B cell (primary cell): Measurements from ENCODE around the gene PITX3. TPM values are rescaled to one million over a fixed set of nuclear protein-coding genes. Genes with fewer than 3 reads are reported as not detected.

Experiments used
- ATAC-seq: fragments of 200-7000 bp; cut with Tn5 transposase; one replicate; pipeline ENCODE4 v1.10.0; 2021; ENCODE audit warnings: low read depth, mild to moderate bottlenecking, moderate number of reproducible peaks, moderate library complexity
- CTCF ChIA-PET: fragments of 350-600 bp; sonication (Branson Sonifier 250); formaldehyde crosslinking; loops from one replicate; lab custom pipeline; 2021; ENCODE audit warnings: antibody characterized with exemption, inconsistent platforms; lab: Charles Lee
- POLR2A ChIA-PET: fragments of 350-600 bp; sonication (Branson Sonifier 250); formaldehyde crosslinking; loops from one replicate; lab custom pipeline; 2021; ENCODE audit warnings: antibody characterized with exemption; lab: Charles Lee
- DNase-seq: peaks from one replicate; pipeline ENCODE4 v3.0.0; 2013
- H2AFZ ChIP-seq: 2 replicates; pipeline ENCODE4 v1.6.1; 2012; ENCODE audit warnings: mild to moderate bottlenecking, low read depth, low read length; ENCODE audit not compliant: insufficient read depth, poor library complexity, severe bottlenecking
- H3K27ac ChIP-seq, 2 donors: 1 replicate in 1 of 2; 2 replicates in 1 of 2; pipeline ENCODE4 v1.5.1; 2012 to 2013; ENCODE audit warnings: low read length in 2 of 2, mild to moderate bottlenecking in 2 of 2, moderate library complexity in 1 of 2
- H3K27me3 ChIP-seq, 4 experiments: fragments of 200-600 bp in 1 of 4; sonication (generic) in 1 of 4; replicated peaks in 1 of 4; 1 replicate in 2 of 4; 2 replicates in 2 of 4; pipeline versions ENCODE4 v1.6.1 to v1.7.0; 2013 to 2016; ENCODE audit warnings: low read length in 3 of 4, mild to moderate bottlenecking in 2 of 4, mixed read lengths in 1 of 4, moderate library complexity in 1 of 4; ENCODE audit not compliant: insufficient read depth in 4 of 4, control insufficient read depth in 3 of 4; ENCODE audit errors: control extremely low read depth in 1 of 4
- H3K36me3 ChIP-seq, 2 experiments: replicated peaks in 1 of 2; 1 replicate in 1 of 2; 2 replicates in 1 of 2; pipeline versions ENCODE4 v1.6.1 to v1.7.1; 2013; ENCODE audit warnings: low read length in 1 of 2; ENCODE audit not compliant: insufficient read depth in 2 of 2, control insufficient read depth in 1 of 2; ENCODE audit errors: control extremely low read depth in 1 of 2, extremely low read depth in 1 of 2
- H3K4me1 ChIP-seq, 2 donors: fragments of 200-600 bp in 1 of 2; sonication (generic) in 1 of 2; 1 replicate in 1 of 2; 2 replicates in 1 of 2; pipeline versions ENCODE4 v1.5.1 to v1.6.1; 2013 to 2017; ENCODE audit warnings: low read length in 2 of 2; ENCODE audit not compliant: control insufficient read depth in 2 of 2, insufficient read depth in 2 of 2
- H3K4me2 ChIP-seq: replicated peaks from 2 replicates; pipeline ENCODE3; 2012; ENCODE audit warnings: mild to moderate bottlenecking, low read depth, low read length; ENCODE audit not compliant: poor library complexity, severe bottlenecking
- H3K4me3 ChIP-seq, 5 experiments: fragments of 200-600 bp in 1 of 5; sonication (generic) in 1 of 5; 1 replicate in 3 of 5; 2 replicates in 2 of 5; pipeline versions ENCODE4 v1.5.1 to v1.7.0; 2011 to 2016; ENCODE audit warnings: low read length in 4 of 5, mild to moderate bottlenecking in 4 of 5, low read depth in 2 of 5, control low read depth in 1 of 5, moderate library complexity in 1 of 5; ENCODE audit not compliant: insufficient read depth in 1 of 5; ENCODE audit errors: control extremely low read depth in 1 of 5, extremely low read depth in 1 of 5
- H3K79me2 ChIP-seq: fragments of 200-600 bp; sonication (generic); one replicate; pipeline ENCODE4 v1.6.0; 2016; ENCODE audit warnings: low read length; ENCODE audit not compliant: control insufficient read depth, insufficient read depth
- H3K9ac ChIP-seq: fragments of 200-600 bp; sonication (generic); 2 replicates; pipeline ENCODE4 v1.6.1; 2017; ENCODE audit warnings: mild to moderate bottlenecking, low read length, moderate library complexity
- H3K9me3 ChIP-seq, 3 donors: one replicate each; pipeline versions ENCODE4 v1.6.1 to v1.7.1; 2013; ENCODE audit warnings: low read length in 2 of 3; ENCODE audit not compliant: control insufficient read depth in 2 of 3, insufficient read depth in 1 of 3; ENCODE audit errors: control extremely low read depth in 1 of 3
- H4K20me1 ChIP-seq: 2 replicates; pipeline ENCODE4 v1.6.0; 2012; ENCODE audit warnings: mild to moderate bottlenecking, low read length; ENCODE audit not compliant: insufficient read depth, control insufficient read depth, poor library complexity, severe bottlenecking
- H3K27ac Mint-ChIP-seq: one replicate; pipeline ENCODE4 v1.8.0; 2021; ENCODE audit warnings: mixed read lengths
- H3K27me3 Mint-ChIP-seq: one replicate; pipeline ENCODE4 v1.8.0; 2021; ENCODE audit warnings: mixed read lengths
- H3K4me1 Mint-ChIP-seq: one replicate; pipeline ENCODE4 v1.8.0; 2021; ENCODE audit warnings: mixed read lengths
- H3K4me3 Mint-ChIP-seq: one replicate; pipeline ENCODE4 v1.8.0; 2021; ENCODE audit warnings: mixed read lengths
- H3K9me3 Mint-ChIP-seq: one replicate; pipeline ENCODE4 v1.8.0; 2022; ENCODE audit warnings: mixed read lengths; ENCODE audit not compliant: insufficient read depth
- CTCF ChIP-seq: fragments of 200-600 bp; IDR thresholded peaks from one replicate; pipeline ENCODE4 v1.8.0; 2022; ENCODE audit warnings: antibody characterized with exemption, mild to moderate bottlenecking
- EZH2 ChIP-seq: IDR thresholded peaks from 2 replicates; pipeline ENCODE4 v1.6.1; 2012; ENCODE audit warnings: borderline replicate concordance, low read depth, mild to moderate bottlenecking, moderate library complexity, low read length; ENCODE audit not compliant: insufficient read depth, poor library complexity, severe bottlenecking
- WGBS: methylation state at CpG from one replicate; pipeline ENCODE4 v1.1.5; 2013; ENCODE audit warnings: missing lambda C conversion rate; ENCODE audit not compliant: insufficient coverage; 5-methylcytosine and 5-hydroxymethylcytosine counted together
- intact Hi-C: fragments of 100-400 bp; cut with micrococcal nuclease; formaldehyde crosslinking; loops from one replicate; pipeline ENCODE4 v1.10.0; 2022
- polyA plus RNA-seq: library from polyadenylated mRNA; depleted of rRNA; stranded (reverse); fragments of >200 nt; gene quantifications from 2 replicates; pipeline ENCODE4 v1.2.3, GENCODE V29; 2012
- total RNA-seq, 2 donors: library from RNA; stranded (reverse); fragments of 120-200 nt in 1 of 2; gene quantifications; 1 replicate in 1 of 2; 2 replicates in 1 of 2; pipeline versions ENCODE4 v1.2.3 to v1.2.4, GENCODE V29; 2013 to 2022

Gene PITX3
- total and polyA plus RNA-seq, 2 donors (not counting 1 experiment from before 2014, with no cell fraction given) = not detected

- Histone ChIP-seq H3K9ac (no peak overlapping the region), H2AFZ (no peak overlapping the region), H3K27me3 (no peaks in the 10 kb centered on the region), H3K27ac (no peak overlapping the region), H4K20me1 (peaks cover 74% of the 10 kb centered on the region), H3K4me1 (peaks cover 15 to 18% of the 10 kb centered on the region in 2 donors), H3K4me3 (no peak overlapping the region), H3K36me3 (peaks cover 0 to 12% of the 10 kb centered on the region in 2 experiments), H3K4me2 (no peak overlapping the region), H3K79me2 (peaks cover 63% of the 10 kb centered on the region), H3K9me3 (no peaks in the 10 kb centered on the region)
- Mint-ChIP-seq H3K9me3 (no peaks in the 10 kb centered on the region), H3K4me1 (peaks cover 28% of the 10 kb centered on the region), H3K27me3 (no peaks in the 10 kb centered on the region), H3K27ac (no peak overlapping the region), H3K4me3 (no peak overlapping the region)
- POLR2A ChIA-PET = no interaction called here
- intact Hi-C loops = no loop called here
- CTCF ChIA-PET = interaction anchor here (1.7 kb wide), 1 partner anchor 50 kb away, joined by 5 read pairs; no protein-coding TSS in a partner anchor
- ATAC-seq (no peak), DNase-seq (no peak)
- no peak for TF ChIP-seq CTCF
- no peak for TF ChIP-seq EZH2
Observed at GRCh38 chr10:102279104-102279503, 37.8 kb upstream of the PITX3 start.

- 100% methylated on average over 1 of the region's 2 CpGs for WGBS
- Mint-ChIP-seq H3K27ac (no peak overlapping the region), H3K4me1 (peaks cover 21% of the 10 kb centered on the region), H3K9me3 (no peaks in the 10 kb centered on the region), H3K4me3 (no peak overlapping the region), H3K27me3 (no peaks in the 10 kb centered on the region)
- H3K4me1 ChIP-seq = peaks cover 7 to 9% of the 10 kb centered on the region in 2 donors
- peaks cover 58% of the 10 kb centered on the region for H4K20me1 ChIP-seq
- no peak overlapping the region for H3K4me3 ChIP-seq
- H3K36me3 ChIP-seq = peaks cover 0 to 12% of the 10 kb centered on the region in 2 experiments
- intact Hi-C loops = no loop called here
- peaks cover 69% of the 10 kb centered on the region for H3K79me2 ChIP-seq
- no peak for DNase-seq
- no peak overlapping the region for H3K4me2 ChIP-seq
- TF ChIP-seq EZH2 = no peak
- no peak for TF ChIP-seq CTCF
- H2AFZ ChIP-seq = no peak overlapping the region
- CTCF ChIA-PET = interaction anchor here (0.6 to 0.7 kb wide), 2 partner anchors 310 to 1262 kb away, joined by 3 read pairs; no protein-coding TSS in a partner anchor
- H3K27ac ChIP-seq = no peak overlapping the region
- ATAC-seq = no peak
- H3K27me3 ChIP-seq = no peaks in the 10 kb centered on the region
- H3K9me3 ChIP-seq = no peaks in the 10 kb centered on the region
- no peak overlapping the region for H3K9ac ChIP-seq
- POLR2A ChIA-PET = no interaction called here
Observed at GRCh38 chr10:102275343-102275742, 34.0 kb upstream of the PITX3 start.
